K562 (cell line): ENCODE measurements around the gene APEX1. TPM values are rescaled to one million over a fixed set of nuclear protein-coding genes. Genes with fewer than 3 reads are reported as not detected.
"Not testable (repeated sequence)": the region's sequence is repeated elsewhere in the genome, so short reads cannot be mapped to it uniquely, and the experiment has no call there.

Experiments
- ATAC-seq: fragments of 200-7000 bp; cut with Tn5 transposase; 3 replicates; pipeline ENCODE4 v1.9.1; 2020; ENCODE audit warnings: moderate library complexity
- BruUV-seq: library from RNA; stranded (reverse); fragments of 400-500 nt; replicated peaks from 2 replicates; lab custom pipeline; 2021; lab: Mats Ljungman, UMichigan
- CTCF ChIA-PET: fragments of 300-600 bp; formaldehyde crosslinking; extraction: SDS; loops from one replicate; lab custom pipeline; 2021; ENCODE audit warnings: low intra/inter-chr PET ratio; lab: Yijun Ruan, JAX
- POLR2A ChIA-PET: fragments of 300-600, 350-650 bp; sonication (Branson Sonifier 250); formaldehyde crosslinking; extraction: SDS; loops from one replicate; lab custom pipeline; 2021; ENCODE audit warnings: antibody characterized with exemption, inconsistent platforms; lab: Yijun Ruan, JAX
- DNase-seq, 4 experiments: peaks; one replicate each; pipeline versions ENCODE4 v3.0.0 to v3.0.0-alpha.2; 2011 to 2018; ENCODE audit warnings: low spot score in 3 of 4, mixed read lengths in 3 of 4; ENCODE audit errors: extremely low read depth in 1 of 4
- FAIRE-seq: peaks from 2 replicates; lab custom pipeline; 2011; peaks lifted over from hg19 to GRCh38; lab: Jason Lieb, UNC
- H2AFZ ChIP-seq: 2 replicates; pipeline ENCODE4 v1.6.0; 2011; ENCODE audit warnings: low read depth, low read length, control low read depth, inconsistent platforms
- H3K27ac ChIP-seq: fragments of 200-600 bp; 3 replicates; pipeline ENCODE4 v1.8.0; 2011; ENCODE audit warnings: low read depth, mild to moderate bottlenecking, control low read depth, inconsistent platforms, low read length, moderate library complexity, mixed read lengths; ENCODE audit errors: extremely low read depth
- H3K27me3 ChIP-seq, 2 experiments: fragments of 300-600 bp in 1 of 2; 2 replicates in 1 of 2; 3 replicates in 1 of 2; pipeline versions ENCODE4 v1.6.0 to v1.8.0; 2011; ENCODE audit warnings: inconsistent platforms in 2 of 2, low read length in 2 of 2, mild to moderate bottlenecking in 1 of 2, mixed read lengths in 1 of 2, moderate library complexity in 1 of 2; ENCODE audit not compliant: control insufficient read depth in 2 of 2, insufficient read depth in 2 of 2
- H3K36me3 ChIP-seq: fragments of 300-600 bp; 3 replicates; pipeline ENCODE4 v1.8.0; 2011; ENCODE audit warnings: mild to moderate bottlenecking, low read length, inconsistent platforms; ENCODE audit not compliant: control insufficient read depth, insufficient read depth
- H3K4me1 ChIP-seq, 2 experiments: fragments of 200-600 bp in 1 of 2; replicated peaks in 1 of 2; 2 replicates in 1 of 2; 3 replicates in 1 of 2; pipeline versions ENCODE4 v1.5.1 to v1.8.0; 2011; ENCODE audit warnings: inconsistent platforms in 2 of 2, low read length in 2 of 2, mild to moderate bottlenecking in 1 of 2, mixed read lengths in 1 of 2, moderate library complexity in 1 of 2; ENCODE audit not compliant: control insufficient read depth in 2 of 2, insufficient read depth in 2 of 2
- H3K4me2 ChIP-seq: 2 replicates; pipeline ENCODE4 v1.6.1; 2011; ENCODE audit warnings: low read length, control low read depth, inconsistent platforms, mixed read lengths; ENCODE audit not compliant: insufficient read depth
- H3K4me3 ChIP-seq: fragments of 200-600 bp; sonication (generic), shearing (Covaris generic); 2 replicates; pipeline ENCODE4 v1.5.1; 2016; ENCODE audit warnings: control low read depth, inconsistent platforms
- H3K79me2 ChIP-seq: fragments of 200-600 bp; 3 replicates; pipeline ENCODE4 v1.8.0; 2011; ENCODE audit warnings: low read length, inconsistent platforms; ENCODE audit not compliant: control insufficient read depth, insufficient read depth
- H3K9ac ChIP-seq, 2 experiments: 2 replicates each; pipeline versions ENCODE4 v1.6.0 to v1.6.1; 2011; ENCODE audit warnings: low read depth in 2 of 2, low read length in 2 of 2, control low read depth in 1 of 2, inconsistent platforms in 1 of 2, mild to moderate bottlenecking in 1 of 2, mixed read lengths in 1 of 2; ENCODE audit not compliant: insufficient read depth in 1 of 2
- H3K9me1 ChIP-seq: one replicate; pipeline ENCODE4 v1.6.0; 2011; ENCODE audit warnings: inconsistent platforms, mild to moderate bottlenecking, low read length, moderate library complexity; ENCODE audit not compliant: control insufficient read depth, insufficient read depth
- H3K9me3 ChIP-seq: replicated peaks from 2 replicates; pipeline ENCODE4 v1.5.1; 2011; ENCODE audit warnings: low read depth, low read length, inconsistent platforms; ENCODE audit not compliant: control insufficient read depth, insufficient read depth
- H4K20me1 ChIP-seq: replicated peaks from 2 replicates; pipeline ENCODE4 v1.6.1; 2011; ENCODE audit warnings: low read length, inconsistent platforms, mixed read lengths; ENCODE audit not compliant: control insufficient read depth, insufficient read depth
- C11orf30 ChIP-seq: fragments of 450-650 bp; IDR thresholded peaks from 2 replicates; pipeline ENCODE4 v1.6.1; 2016; ENCODE audit warnings: low read depth, mild to moderate bottlenecking
- MAFF ChIP-seq: IDR thresholded peaks from 2 replicates; pipeline ENCODE4 v1.6.1; 2012; ENCODE audit warnings: low read length, improper control_type of control experiment
- MAFG ChIP-seq: fragments of 450-650 bp; conservative IDR thresholded peaks from 2 replicates; pipeline ENCODE4 v1.6.1; 2016; ENCODE audit warnings: missing genetic modification characterization, missing compliant biosample characterization
- MAFK ChIP-seq: IDR thresholded peaks from 2 replicates; pipeline ENCODE4 v1.6.1; 2011; ENCODE audit warnings: low read length, improper control_type of control experiment
- NFE2 ChIP-seq: IDR thresholded peaks from 2 replicates; pipeline ENCODE4 v1.6.1; 2014; ENCODE audit warnings: antibody characterized with exemption, low read depth
- NFE2L1 ChIP-seq: fragments of 450-650 bp; IDR thresholded peaks from 2 replicates; pipeline ENCODE4 v1.6.1; 2016; ENCODE audit warnings: missing genetic modification characterization, low read depth, mild to moderate bottlenecking, missing compliant biosample characterization, moderate library complexity, borderline replicate concordance
- PHB ChIP-seq: fragments of 250-450 bp; sonication (Bioruptor Pico); IDR thresholded peaks from 2 replicates; pipeline ENCODE4 v1.5.0; 2021
- RCOR1 ChIP-seq, 2 experiments: IDR thresholded peaks; 2 replicates each; pipeline ENCODE4 v1.6.1; 2012; ENCODE audit warnings: low read depth in 2 of 2, low read length in 2 of 2, borderline replicate concordance in 1 of 2, improper control_type of control experiment in 1 of 2
- ZNF316 ChIP-seq: fragments of 450-650 bp; IDR thresholded peaks from 2 replicates; pipeline ENCODE4 v1.6.1; 2016
- WGBS: fragments of 100-300 bp; shearing (Covaris generic); methylation state at CpG from one replicate; pipeline ENCODE4 v1.1.6; 2016; ENCODE audit warnings: low coverage, mixed read lengths; ENCODE audit not compliant: insufficient coverage; ENCODE audit errors: missing lambda C conversion rate; 5-methylcytosine and 5-hydroxymethylcytosine counted together
- in situ Hi-C: fragments of 300-500 bp; cut with MboI; formaldehyde crosslinking; loops from 4 replicates; pipeline ENCODE4 v1.15.0; 2018; ENCODE audit warnings: inconsistent platforms, mixed read lengths
- intact Hi-C: fragments of 100-400 bp; cut with micrococcal nuclease; formaldehyde crosslinking; loops from 2 replicates; pipeline ENCODE4 v1.14.2; 2022
- polyA plus RNA-seq, 8 experiments: library from polyadenylated mRNA; depleted of rRNA in 4 of 8; stranded (reverse) in 5 of 8; unstranded in 3 of 8; fragments of >200 nt; fragmentation: Nextera tagmentation in 2 of 8; fragmentation: Illumina TruSeq in 1 of 8; extraction: Ambion mirVana in 2 of 8; extraction: Trizol in 1 of 8; gene quantifications; 2 replicates each; pipeline versions ENCODE4 v1.2.1 to v1.2.3, GENCODE V29; 2011 to 2014; ENCODE audit warnings: inconsistent platforms in 1 of 8, missing spikeins in 1 of 8
- total RNA-seq, 7 experiments: library from RNA; depleted of rRNA in 6 of 7; stranded (reverse); fragments of >200 nt in 6 of 7; fragmentation: Illumina TruSeq in 2 of 7; extraction: Trizol in 2 of 7; gene quantifications; 2 replicates each; pipeline versions ENCODE4 v1.2.1 to v1.2.3, GENCODE V29; 2011 to 2021; ENCODE audit warnings: low replicate concordance in 1 of 7

Gene APEX1
- total and polyA plus RNA-seq, 9 of the 15 experiments (the other 6 are each of a cell fraction or from before 2014, with no cell fraction given): 50.2 to 274 (median 158) TPM

DNA sequence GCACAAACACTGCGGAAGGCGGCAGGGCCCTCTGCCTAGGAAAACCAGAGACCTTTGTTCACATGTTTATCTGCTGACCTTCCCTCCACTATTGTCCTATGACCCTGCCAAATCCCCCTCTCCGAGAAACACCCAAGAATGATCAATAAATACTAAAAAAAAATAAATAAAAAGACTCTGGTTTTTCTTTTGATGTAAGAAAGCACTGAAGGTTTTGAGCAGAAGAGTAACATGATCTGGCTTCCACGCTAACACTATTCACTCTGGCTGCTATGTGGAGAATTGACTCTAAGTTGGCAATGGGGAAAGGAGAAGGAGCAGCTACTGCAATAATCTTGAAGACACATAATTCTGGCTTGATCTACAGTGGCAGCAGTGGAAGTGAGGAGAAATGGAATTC is 11.4 kb upstream of the APEX1 start:
- DNase-seq, H2AFZ ChIP-seq, H3K9me1 ChIP-seq, H3K4me3 ChIP-seq, FAIRE-seq, H3K9me3 ChIP-seq, CTCF ChIA-PET, BruUV-seq, intact Hi-C loops, H3K9ac ChIP-seq, H3K4me2 ChIP-seq, H3K27ac ChIP-seq, H3K4me1 ChIP-seq, H4K20me1 ChIP-seq, in situ Hi-C loops, H3K27me3 ChIP-seq, H3K79me2 ChIP-seq, ATAC-seq: not testable (repeated sequence)
- H3K36me3 ChIP-seq: peaks cover 33% of the 10 kb centered on the region; the same call in 2 of the 3 replicates
- 90% methylated on average over 1 of the region's 4 CpGs for WGBS
- POLR2A ChIA-PET: interaction anchor here (1.0 to 1.6 kb wide), 2 partner anchors 9 to 11 kb away, joined by 3 to 10 read pairs; partner anchors contain the start of genes APEX1 and OSGEP

DNA sequence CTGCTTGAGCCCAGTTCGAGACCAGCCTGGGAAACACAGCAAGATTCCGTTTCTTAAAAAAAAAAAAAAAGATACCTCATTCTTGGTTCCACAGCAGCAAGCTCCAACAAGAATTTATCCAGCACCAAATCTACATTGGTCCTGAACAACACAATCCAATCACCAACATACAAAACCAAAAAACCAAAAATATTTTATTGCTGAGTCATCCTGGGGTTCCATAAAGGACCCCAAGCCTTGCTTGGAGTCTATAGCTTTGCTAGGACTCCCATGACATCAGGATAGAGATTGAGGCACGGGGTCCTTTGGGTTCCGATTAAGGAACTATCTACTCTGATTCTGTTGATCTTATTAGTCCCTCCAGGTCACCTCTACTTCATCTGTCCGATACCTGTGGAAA is 8.1 kb upstream of the APEX1 start:
- Histone ChIP-seq H4K20me1 (no peaks in the 10 kb centered on the region), H3K9me1 (no peaks in the 10 kb centered on the region), H3K4me1 (no peaks in the 10 kb centered on the region; a peak in 1 of 5 replicates), H3K9me3 (no peaks in the 10 kb centered on the region), H3K4me3 (no peak overlapping the region), H3K79me2 (no peaks in the 10 kb centered on the region), H3K4me2 (no peak overlapping the region), H3K9ac (no peak overlapping the region), H3K27me3 (no peaks in the 10 kb centered on the region), H3K36me3 (peaks cover 61% of the 10 kb centered on the region; the same call in 2 of the 3 replicates), H3K27ac (no peak overlapping the region), H2AFZ (no peak overlapping the region)
- peak; percentile 78 for TF ChIP-seq MAFG (tag)
- TF ChIP-seq PHB (CRISPR knock-in tag): no peak
- peak; percentile 57; the same call in 1 of the 2 replicates for TF ChIP-seq NFE2L1 (tag)
- TF ChIP-seq RCOR1 (IDR thresholded peaks at IDR 0.05; ENCODE audit: borderline replicate concordance in 1 of 2, low read depth in 2 of 2, low read length in 2 of 2): no peak
- peak; percentile 60 for TF ChIP-seq ZNF316
- peak; percentile 39; the same call in 1 of the 2 replicates for TF ChIP-seq C11orf30
- TF ChIP-seq MAFF: peak; percentile 65; the same call in 1 of the 2 replicates
- peak; percentile 46; the same call in 1 of the 2 replicates for TF ChIP-seq MAFK
- peak; percentile 72 for TF ChIP-seq NFE2
- WGBS: 94% methylated on average over 5 of the region's 5 CpGs
- in situ Hi-C loops (no loop called here), intact Hi-C loops (no loop called here)
- CTCF ChIA-PET: no interaction called here
- POLR2A ChIA-PET: interaction anchor here (0.5 kb wide), 1 partner anchor 8 kb away, joined by 3 read pairs; no protein-coding TSS in a partner anchor
- DNase-seq (no peak), FAIRE-seq (no peak), ATAC-seq (no peak)
- no TSS peak for BruUV-seq

DNA sequence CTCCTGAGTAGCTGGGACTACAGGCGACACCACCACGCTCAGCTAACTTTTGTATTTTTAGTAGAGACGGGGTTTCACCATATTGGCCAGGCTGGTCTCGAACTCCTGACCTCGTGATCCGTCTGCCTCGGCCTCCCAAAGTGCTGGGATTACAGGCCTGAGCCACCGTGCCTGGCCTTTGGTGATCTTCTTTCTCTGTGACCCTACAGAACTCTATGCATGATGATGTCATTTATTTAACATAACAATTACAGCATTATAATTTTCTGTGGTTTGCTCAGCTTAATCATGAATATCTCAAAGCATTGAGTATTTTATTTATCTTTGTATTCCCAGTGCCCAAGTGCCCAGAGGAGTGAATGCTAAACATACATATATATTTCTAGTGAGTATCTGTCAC is 2.2 kb upstream of the APEX1 start:
- POLR2A ChIA-PET: interaction anchor here (0.7 to 1.0 kb wide), 2 partner anchors 9 to 126 kb away, joined by 3 read pairs; no protein-coding TSS in a partner anchor
- in situ Hi-C loops: not testable (repeated sequence)
- H3K36me3 ChIP-seq: peaks cover 66% of the 10 kb centered on the region

More for the DNA sequence above, 2.2 kb upstream of the APEX1 start:
- H3K27ac ChIP-seq, ATAC-seq, H3K4me3 ChIP-seq, H3K4me2 ChIP-seq, H2AFZ ChIP-seq, H3K9me1 ChIP-seq, CTCF ChIA-PET, H3K27me3 ChIP-seq, H3K9ac ChIP-seq, FAIRE-seq, BruUV-seq, DNase-seq, H4K20me1 ChIP-seq, intact Hi-C loops, H3K9me3 ChIP-seq: not testable (repeated sequence)
- Histone ChIP-seq H3K79me2 (peaks cover 46% of the 10 kb centered on the region), H3K4me1 (peaks cover 10 to 15% of the 10 kb centered on the region in 2 experiments; a peak in 4 of 5 replicates)
- 92% methylated on average over 5 of the region's 8 CpGs for WGBS
